Cardiac septum (tissue), 1 donor: ENCODE results near the gene MPZL1. TPM values are rescaled to one million over a fixed set of nuclear protein-coding genes. Genes with fewer than 3 reads are reported as not detected.
A peak's percentile ranks its signal among the peaks of the same experiment; 100 is the strongest.

Experiments used
- DNase-seq: peaks from one replicate; pipeline ENCODE4 v3.0.0-alpha.2; 2020; ENCODE audit warnings: low spot score
- intact Hi-C: fragments of 100-400 bp; cut with DNase I; formaldehyde crosslinking; loops from one replicate; pipeline ENCODE4 v1.14.0; 2022
- long read RNA-seq: library from polyadenylated mRNA; unstranded; transcript quantifications from one replicate; pipeline ENCODE4 v2.0.0, GENCODE V29; 2021
- total RNA-seq: library from RNA; stranded (reverse); fragmentation: NEBNext Ultra II Directional; extraction: Animal tissue kit (Norgen Biotek cat#: 25700); gene quantifications from one replicate; pipeline ENCODE4 v1.2.1, GENCODE V29; 2021
- donor health status: DM: no; HTN: no; CAD: no.

MPZL1 gene
- 35.7 TPM for total RNA-seq
- long read RNA-seq, full-length matches to known transcripts, result 28 of 47 reads
- long read RNA-seq, partial matches to known transcripts, result 1 of 47 reads
- long read RNA-seq, other reads (novel, unspliced or antisense), result 18 of 47 reads

DNA sequence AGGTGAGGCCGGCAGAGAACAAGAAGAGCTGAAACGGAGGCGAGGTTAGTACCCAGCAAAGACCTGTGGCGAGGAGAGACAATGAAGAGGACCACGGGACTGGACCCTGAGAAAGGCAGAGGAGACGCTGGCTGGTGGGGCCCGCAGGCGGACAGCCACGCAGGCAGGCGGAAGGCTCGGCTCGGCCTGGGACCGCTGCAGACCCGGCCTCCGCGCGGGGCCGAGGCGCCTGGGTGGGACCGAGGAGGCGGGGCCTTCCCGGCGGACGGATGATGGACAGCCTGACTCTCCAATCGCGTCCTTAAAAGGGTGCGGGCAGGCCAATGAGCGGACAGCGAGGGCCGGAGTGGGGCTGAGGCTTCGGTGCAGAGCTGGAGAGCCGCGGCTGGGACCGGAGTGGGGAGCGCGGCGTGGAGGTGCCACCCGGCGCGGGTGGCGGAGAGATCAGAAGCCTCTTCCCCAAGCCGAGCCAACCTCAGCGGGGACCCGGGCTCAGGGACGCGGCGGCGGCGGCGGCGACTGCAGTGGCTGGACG, at the start of gene MPZL1:
Gene MPZL1 (plus strand): TSS at position 366 of the 535 bp plus-strand sequence. CDS start 170 bp downstream, outside the sequence.
- intact Hi-C loops, result loop anchor here (2.0 to 5.0 kb wide), 3 partner anchors 81 to 361 kb away; partner anchors contain the start of genes DCAF6 and MPC2
- peak; percentile 99 for DNase-seq

DNA sequence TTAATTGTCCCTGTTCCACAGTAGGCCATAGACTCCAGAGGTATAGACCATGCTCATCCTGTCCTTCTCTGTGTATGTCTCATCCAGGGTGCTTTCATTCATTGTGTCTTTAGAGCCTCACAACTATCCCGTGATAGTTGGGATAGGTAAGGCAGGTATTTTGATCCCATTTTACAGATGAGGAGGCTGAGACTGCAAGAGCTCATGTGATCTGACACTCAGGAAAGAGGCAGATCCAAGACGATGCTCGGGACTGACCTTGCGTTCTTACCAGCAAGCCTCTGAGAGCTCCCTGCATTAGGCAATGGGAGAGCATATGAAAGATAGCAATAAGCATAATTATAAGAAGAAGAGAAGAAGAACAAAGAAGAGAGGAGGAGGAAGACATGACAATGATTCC, 49.0 kb upstream of the MPZL1 start:
- no peak for DNase-seq
- intact Hi-C loops, result no loop called here

DNA sequence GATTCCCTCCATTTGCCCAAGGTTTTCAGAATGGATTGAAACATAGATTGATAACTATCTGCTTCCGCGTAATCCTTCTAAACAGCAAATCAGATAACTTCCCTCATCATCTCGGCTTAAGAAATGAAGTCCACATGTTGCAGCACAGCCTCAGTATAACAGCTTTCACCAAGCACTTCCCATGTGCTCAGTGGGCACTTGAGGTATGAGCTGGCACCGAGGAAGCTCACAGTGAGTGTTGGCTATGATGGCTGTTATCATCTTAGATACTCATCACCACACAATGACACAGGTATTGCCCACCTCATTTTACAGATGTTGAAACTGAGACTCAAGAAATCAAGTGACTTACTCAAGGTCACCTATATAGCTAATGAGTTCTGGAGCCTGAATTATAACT, 48.5 kb upstream of the MPZL1 start:
- DNase-seq, result peak; percentile 5
- intact Hi-C loops, result no loop called here

DNA sequence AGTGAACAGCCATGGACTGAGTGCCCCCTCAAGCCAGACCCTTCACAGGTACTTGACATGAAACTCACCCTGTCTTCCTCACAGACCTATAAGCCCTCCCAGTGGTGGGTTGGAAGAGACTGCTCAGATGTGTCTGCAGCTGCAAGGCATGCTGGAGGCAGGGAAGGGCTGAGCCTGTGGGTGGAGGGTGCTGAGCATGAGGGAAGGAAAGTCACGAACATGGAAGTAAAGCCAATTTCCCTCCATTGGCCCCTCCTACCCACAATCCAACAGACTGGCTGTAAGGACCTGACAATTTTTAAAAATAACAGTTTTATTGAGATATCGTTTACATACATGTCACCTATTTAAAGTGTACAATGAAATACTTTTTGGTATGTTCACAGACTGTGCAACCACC, 47.6 kb upstream of the MPZL1 start:
- intact Hi-C loops, result no loop called here

GRCh38 chr1:167675440-167675839, 46.3 kb upstream of the MPZL1 start:
- intact Hi-C loops, result no loop called here
- DNase-seq, result no peak

More for the DNA sequence above, 47.6 kb upstream of the MPZL1 start:
- DNase-seq, result no peak

GRCh38 chr1:167676205-167676915, 45.4 kb upstream of the MPZL1 start:
- DNase-seq, result no peak

DNA sequence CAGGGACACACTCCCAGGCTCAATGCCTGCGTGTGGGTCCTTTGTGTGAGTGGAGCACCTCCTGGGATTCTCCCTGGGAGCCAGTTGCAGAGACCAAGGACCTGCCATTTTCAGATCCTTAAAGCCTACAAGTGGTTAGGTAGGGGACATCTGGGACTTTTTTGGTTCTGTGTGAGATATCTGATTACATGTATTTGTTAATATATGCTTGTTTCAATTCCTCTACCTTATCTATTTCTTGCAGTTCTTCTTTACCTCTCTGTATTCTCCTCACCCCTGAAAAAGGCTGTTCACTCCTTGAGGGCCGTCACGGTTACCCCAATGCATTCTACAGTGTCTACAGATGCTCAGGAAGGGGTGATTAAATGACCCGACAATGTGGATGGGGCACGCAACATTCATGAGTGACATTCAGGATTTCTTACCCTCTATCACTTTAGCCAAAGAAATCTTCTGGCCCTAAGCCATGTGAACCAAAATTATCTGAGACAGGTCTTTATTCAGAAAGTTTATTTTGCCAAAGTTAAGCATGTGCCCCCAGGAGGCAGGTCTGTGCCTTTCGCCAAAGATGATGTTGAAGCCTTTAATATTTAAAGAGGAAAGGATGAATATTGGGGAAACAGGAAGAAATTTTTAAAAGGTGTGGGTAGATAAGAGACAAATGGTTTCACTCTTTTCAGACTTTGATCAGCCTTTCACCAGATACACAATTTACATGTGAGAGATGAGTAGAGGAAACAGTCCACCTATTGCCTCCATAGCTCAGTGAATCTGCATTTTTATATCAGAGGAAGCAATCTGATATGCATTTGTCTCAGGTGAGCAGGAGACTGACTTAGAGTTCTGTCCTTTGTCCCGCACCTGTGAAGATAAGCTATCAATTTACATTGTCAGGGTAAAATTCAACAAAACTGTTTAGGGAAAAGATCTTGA, 44.6 kb upstream of the MPZL1 start:
- intact Hi-C loops, result no loop called here
- no peak for DNase-seq

More at GRCh38 chr1:167676205-167676915, 45.4 kb upstream of the MPZL1 start:
- intact Hi-C loops, result no loop called here

GRCh38 chr1:167678422-167678821, 43.4 kb upstream of the MPZL1 start:
- intact Hi-C loops, result no loop called here
- DNase-seq, result no peak

- intact Hi-C loops, result no loop called here
- no peak for DNase-seq
Observed at GRCh38 chr1:167678838-167679237, 42.9 kb upstream of the MPZL1 start.

- intact Hi-C loops, result no loop called here
- no peak for DNase-seq
Observed at GRCh38 chr1:167679714-167680113, 42.1 kb upstream of the MPZL1 start.

DNA sequence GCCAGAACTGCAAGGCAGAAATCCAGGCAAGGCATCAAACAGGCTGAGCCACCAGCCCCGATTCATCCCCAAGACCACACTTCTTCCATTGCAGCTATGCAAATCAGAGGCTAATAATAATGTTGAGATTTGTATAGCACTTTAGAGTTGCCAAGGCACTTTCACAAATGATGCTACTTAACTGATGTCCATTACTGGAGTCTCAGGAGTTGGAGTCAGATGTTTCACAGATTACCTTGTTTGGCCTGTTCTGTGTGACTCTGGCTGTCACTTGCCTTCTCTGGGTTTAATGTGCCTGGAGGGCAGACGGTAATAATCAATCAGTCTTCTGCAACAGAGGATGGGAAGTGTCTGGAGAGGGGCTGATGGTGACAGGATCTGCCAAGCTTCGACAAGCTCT, 40.8 kb upstream of the MPZL1 start:
- no peak for DNase-seq
- intact Hi-C loops, result no loop called here

DNA sequence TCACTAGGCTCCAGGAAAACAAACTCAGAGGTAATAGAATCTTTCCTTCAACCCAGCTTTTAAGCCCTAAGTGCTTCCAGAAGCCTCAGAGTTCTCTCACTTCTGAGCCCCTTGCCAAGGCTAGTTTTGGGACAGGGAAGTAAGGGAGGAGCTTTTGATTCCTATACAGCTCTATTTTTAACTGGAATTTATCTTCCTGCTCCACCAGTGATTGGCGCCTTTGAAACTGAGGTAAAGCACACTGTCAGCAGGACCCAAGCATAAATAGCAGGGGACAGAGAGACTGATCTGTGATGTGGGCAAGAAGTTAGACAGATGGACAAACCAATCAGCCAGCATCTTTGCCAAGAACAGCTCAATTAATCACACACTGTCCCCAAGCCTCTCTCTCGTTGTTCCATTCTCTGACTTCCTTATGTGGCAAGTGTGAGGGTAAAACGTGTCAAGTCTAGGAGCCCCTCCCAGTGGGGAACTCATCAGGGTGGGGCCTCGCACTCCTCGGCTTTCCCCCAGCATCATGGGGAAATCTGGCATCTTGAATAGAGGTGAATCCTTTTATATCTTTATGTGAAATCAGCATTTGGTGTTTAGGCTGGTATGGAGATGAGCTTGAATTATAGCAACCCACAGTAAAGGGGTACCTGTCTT, 40.2 kb upstream of the MPZL1 start:
- intact Hi-C loops, result loop anchor here (2.0 kb wide), 1 partner anchor 51 kb away; the partner anchor contains the start of gene RCSD1
- no peak for DNase-seq

DNA sequence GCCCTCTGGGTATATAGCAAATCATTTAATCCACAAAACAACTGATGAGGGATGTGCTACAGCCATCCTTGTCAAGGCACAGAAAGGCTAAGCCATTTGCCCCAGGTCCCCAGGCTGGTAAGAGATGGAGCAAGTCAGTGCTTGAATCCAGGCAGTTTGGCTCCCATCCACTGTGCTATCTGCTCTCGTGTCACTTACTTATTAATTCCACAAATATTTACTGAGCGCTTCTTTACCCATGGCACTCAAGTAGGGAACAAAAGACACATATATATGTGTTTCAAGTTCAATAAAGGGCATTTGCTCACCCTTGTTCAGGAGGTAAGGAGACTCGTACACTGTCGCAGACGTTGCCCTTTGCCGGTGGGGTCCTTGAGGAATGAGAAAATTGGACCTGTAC, 38.6 kb upstream of the MPZL1 start:
- DNase-seq, result no peak
- intact Hi-C loops, result loop anchor here (2.0 kb wide), 1 partner anchor 52 kb away; the partner anchor contains the start of gene RCSD1

GRCh38 chr1:167683641-167684502, 37.9 kb upstream of the MPZL1 start:
- DNase-seq, result peak; percentile 85
- intact Hi-C loops, result loop anchor here (2.0 kb wide), 2 partner anchors 21 to 53 kb away; partner anchors contain the start of gene RCSD1

DNA sequence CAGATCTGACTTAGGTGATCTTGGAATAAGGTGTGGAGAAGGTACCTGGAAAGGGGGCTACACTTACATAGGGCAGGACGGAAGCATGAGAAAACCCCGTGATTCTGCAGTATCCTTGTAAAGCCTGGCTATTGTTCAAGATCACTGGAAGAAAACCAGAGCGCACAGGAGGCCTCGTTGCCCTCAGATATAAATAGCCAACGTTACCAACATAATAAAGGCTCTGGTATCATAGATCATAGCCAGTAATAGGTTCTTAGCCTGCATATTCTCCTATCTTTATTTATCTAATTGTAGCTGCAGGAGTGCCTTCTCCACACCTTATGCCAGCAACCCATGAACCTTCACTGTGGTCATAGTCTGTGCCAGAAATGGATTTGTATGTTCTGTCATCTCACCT, 35.9 kb upstream of the MPZL1 start:
- DNase-seq, result no peak
- intact Hi-C loops, result loop anchor here (2.0 to 5.0 kb wide), 3 partner anchors 23 to 129 kb away; no protein-coding TSS in a partner anchor

DNA sequence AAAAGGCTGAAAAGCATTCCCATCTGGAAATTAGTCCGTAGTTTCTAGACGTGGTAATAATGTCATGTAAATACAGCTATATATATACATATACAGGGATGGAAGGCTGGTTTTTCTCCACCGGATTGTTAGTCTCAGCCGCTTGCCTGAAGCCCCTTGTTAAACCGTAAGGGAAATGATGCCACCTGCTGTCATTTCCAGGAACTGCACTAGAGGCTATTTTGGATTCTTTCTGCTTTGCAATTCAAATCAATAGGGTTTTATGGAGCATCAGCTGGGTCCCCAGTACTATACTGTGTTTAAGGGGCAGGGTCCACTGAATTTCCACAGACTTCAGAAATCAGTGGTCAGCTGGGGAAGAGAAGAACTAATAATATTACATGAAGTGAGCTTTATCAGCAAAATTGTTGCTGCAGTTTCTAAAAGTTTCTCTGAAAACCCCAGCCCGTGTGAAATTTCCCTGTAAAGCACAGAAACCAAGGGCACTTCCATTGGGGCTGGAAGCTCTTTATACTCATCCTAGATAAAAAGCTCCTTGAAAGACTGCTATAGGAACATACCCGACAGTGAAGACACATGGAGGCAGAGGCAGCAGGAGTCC, 33.8 kb upstream of the MPZL1 start:
- intact Hi-C loops, result loop anchor here (1.0 to 5.0 kb wide), 3 partner anchors 36 to 131 kb away; no protein-coding TSS in a partner anchor
- DNase-seq, result no peak

DNA sequence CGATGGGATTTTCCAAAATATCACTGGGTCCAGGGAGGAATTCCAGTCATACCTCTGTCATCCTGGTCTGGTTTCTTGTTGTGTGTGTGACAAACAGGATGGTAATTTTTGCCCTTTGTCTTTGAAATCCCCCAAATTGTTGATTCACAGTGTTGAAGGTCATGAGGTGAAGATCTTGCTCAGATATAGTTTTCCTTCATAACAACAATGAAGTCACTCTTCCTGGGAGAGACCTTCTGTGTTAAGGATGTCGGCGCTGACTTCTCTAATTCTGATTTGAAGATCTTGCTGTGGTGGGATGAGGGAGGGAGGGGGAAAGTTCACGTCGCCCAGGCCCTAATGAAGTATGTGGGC, 32.2 kb upstream of the MPZL1 start:
- intact Hi-C loops, result loop anchor here (5.0 kb wide), 2 partner anchors 37 to 132 kb away; no protein-coding TSS in a partner anchor
- DNase-seq, result no peak

DNA sequence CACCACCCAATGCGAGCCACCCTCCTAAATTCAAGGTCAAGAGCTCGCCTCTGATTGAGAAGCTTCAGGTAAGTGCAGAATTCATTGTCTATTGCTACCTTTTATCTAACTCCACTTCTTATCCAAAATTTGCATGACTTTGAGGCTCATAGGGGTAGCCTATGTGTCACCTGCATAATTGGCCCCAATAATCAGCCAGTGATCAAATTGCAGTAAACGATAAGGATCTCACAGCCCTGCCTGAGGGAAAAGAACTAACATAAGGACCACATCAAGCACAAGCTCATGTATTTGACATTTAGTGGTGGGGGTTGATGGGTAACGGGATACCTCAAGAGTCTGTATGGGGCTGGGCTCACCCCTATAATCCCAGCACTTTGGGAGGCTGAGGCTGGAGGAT, 31.7 kb upstream of the MPZL1 start:
- intact Hi-C loops, result no loop called here
- DNase-seq, result no peak
